Measurements from ENCODE around the gene BTBD16. TPM values are rescaled to one million over a fixed set of nuclear protein-coding genes. Genes with fewer than 3 reads are reported as not detected.

Gene BTBD16
- total RNA-seq, 1 experiment from 2014 or later: not detected

DNA sequence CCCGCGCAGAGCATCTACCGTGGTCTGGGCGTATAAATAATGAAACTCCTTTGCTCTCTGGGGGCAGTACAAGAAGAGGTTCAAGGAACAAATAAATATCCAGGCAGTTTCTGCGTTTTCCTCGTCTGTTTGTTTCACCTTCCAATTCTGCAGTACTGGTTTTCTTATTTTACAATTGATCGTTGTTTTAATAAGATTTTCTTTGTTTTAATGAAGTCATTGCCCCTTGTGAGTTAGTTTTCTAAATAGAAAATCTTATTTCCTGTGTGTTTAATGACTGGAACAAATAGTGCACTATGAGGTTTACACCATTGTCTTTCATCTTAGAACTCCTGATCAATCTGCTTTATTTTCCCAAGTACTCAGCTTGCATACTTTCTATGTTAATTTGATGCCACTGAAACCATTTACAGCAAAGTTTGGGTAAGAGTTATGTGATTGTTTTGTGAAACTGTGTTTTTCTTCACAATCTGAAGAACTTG is 104.6 kb downstream of the BTBD16 start (continued):
- TF ChIP-seq, protein P1, sequence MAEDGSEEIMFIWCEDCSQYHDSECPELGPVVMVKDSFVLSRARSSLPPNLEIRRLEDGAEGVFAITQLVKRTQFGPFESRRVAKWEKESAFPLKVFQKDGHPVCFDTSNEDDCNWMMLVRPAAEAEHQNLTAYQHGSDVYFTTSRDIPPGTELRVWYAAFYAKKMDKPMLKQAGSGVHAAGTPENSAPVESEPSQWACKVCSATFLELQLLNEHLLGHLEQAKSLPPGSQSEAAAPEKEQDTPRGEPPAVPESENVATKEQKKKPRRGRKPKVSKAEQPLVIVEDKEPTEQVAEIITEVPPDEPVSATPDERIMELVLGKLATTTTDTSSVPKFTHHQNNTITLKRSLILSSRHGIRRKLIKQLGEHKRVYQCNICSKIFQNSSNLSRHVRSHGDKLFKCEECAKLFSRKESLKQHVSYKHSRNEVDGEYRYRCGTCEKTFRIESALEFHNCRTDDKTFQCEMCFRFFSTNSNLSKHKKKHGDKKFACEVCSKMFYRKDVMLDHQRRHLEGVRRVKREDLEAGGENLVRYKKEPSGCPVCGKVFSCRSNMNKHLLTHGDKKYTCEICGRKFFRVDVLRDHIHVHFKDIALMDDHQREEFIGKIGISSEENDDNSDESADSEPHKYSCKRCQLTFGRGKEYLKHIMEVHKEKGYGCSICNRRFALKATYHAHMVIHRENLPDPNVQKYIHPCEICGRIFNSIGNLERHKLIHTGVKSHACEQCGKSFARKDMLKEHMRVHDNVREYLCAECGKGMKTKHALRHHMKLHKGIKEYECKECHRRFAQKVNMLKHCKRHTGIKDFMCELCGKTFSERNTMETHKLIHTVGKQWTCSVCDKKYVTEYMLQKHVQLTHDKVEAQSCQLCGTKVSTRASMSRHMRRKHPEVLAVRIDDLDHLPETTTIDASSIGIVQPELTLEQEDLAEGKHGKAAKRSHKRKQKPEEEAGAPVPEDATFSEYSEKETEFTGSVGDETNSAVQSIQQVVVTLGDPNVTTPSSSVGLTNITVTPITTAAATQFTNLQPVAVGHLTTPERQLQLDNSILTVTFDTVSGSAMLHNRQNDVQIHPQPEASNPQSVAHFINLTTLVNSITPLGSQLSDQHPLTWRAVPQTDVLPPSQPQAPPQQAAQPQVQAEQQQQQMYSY (CRISPR knock-in tag; IDR thresholded peaks at IDR 0.05): no peak
- TF ChIP-seq, protein P2, sequence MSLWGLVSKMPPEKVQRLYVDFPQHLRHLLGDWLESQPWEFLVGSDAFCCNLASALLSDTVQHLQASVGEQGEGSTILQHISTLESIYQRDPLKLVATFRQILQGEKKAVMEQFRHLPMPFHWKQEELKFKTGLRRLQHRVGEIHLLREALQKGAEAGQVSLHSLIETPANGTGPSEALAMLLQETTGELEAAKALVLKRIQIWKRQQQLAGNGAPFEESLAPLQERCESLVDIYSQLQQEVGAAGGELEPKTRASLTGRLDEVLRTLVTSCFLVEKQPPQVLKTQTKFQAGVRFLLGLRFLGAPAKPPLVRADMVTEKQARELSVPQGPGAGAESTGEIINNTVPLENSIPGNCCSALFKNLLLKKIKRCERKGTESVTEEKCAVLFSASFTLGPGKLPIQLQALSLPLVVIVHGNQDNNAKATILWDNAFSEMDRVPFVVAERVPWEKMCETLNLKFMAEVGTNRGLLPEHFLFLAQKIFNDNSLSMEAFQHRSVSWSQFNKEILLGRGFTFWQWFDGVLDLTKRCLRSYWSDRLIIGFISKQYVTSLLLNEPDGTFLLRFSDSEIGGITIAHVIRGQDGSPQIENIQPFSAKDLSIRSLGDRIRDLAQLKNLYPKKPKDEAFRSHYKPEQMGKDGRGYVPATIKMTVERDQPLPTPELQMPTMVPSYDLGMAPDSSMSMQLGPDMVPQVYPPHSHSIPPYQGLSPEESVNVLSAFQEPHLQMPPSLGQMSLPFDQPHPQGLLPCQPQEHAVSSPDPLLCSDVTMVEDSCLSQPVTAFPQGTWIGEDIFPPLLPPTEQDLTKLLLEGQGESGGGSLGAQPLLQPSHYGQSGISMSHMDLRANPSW (CRISPR knock-in tag; conservative IDR thresholded peaks at IDR 0.05; ENCODE audit: low read depth): no peak

DNA sequence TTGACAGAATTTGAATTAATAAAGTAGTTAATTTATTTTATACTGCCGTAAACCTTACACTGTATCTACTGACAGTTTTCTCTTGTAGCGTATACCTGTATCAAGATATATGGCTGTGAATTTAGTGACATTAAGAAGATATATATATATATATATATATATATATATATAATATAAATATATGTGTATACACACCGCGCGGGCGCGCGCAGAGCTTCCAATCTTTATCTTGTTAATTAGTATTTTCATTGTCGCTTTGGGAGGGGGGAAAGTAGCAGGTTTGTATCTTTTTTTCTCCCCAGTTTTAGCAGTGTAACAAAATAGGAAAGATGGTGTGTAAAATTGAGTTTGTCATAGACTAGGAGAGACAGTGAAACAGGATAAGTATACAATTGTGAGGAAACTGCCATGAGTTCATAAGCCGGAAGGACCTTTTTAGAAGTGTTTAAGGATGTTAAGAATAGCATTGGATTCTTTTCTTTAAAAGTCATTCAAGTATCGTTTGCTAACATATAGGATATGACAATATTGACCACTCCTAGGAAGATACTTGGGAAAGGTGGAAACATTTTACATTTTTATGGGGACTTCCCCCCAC is 105.4 kb downstream of the BTBD16 start:
- Mint-ChIP-seq H3K4me1 (peaks cover 21% of the 10 kb centered on the region), H3K36me3 (peaks cover 11% of the 10 kb centered on the region), H3K4me3 (peak overlapping the region; percentile 52), H3K27me3 (ENCODE audit: low read depth) (peaks cover 20% of the 10 kb centered on the region), H3K9me3 (no peaks in the 10 kb centered on the region), H3K27ac (peak overlapping the region; percentile 23; the same call in 1 of the 2 replicates)
- DNase-seq (ENCODE audit: low spot score): no peak
- POLR2A ChIA-PET: no interaction called here
- TF ChIP-seq, protein P3, sequence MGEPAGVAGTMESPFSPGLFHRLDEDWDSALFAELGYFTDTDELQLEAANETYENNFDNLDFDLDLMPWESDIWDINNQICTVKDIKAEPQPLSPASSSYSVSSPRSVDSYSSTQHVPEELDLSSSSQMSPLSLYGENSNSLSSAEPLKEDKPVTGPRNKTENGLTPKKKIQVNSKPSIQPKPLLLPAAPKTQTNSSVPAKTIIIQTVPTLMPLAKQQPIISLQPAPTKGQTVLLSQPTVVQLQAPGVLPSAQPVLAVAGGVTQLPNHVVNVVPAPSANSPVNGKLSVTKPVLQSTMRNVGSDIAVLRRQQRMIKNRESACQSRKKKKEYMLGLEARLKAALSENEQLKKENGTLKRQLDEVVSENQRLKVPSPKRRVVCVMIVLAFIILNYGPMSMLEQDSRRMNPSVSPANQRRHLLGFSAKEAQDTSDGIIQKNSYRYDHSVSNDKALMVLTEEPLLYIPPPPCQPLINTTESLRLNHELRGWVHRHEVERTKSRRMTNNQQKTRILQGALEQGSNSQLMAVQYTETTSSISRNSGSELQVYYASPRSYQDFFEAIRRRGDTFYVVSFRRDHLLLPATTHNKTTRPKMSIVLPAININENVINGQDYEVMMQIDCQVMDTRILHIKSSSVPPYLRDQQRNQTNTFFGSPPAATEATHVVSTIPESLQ (CRISPR knock-in tag; IDR thresholded peaks at IDR 0.05): no peak
- TF ChIP-seq OVOL2 (CRISPR knock-in tag; IDR thresholded peaks at IDR 0.05; ENCODE audit: borderline replicate concordance) (no peak), EMX1 (CRISPR knock-in tag; IDR thresholded peaks at IDR 0.05) (no peak)
- TF ChIP-seq, protein P4, sequence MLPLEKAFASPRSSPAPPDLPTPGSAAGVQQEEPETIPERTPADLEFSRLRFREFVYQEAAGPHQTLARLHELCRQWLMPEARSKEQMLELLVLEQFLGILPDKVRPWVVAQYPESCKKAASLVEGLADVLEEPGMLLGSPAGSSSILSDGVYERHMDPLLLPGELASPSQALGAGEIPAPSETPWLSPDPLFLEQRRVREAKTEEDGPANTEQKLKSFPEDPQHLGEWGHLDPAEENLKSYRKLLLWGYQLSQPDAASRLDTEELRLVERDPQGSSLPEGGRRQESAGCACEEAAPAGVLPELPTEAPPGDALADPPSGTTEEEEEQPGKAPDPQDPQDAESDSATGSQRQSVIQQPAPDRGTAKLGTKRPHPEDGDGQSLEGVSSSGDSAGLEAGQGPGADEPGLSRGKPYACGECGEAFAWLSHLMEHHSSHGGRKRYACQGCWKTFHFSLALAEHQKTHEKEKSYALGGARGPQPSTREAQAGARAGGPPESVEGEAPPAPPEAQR (CRISPR knock-in tag; IDR thresholded peaks at IDR 0.05): no peak
- CTCF ChIA-PET: no interaction called here
- ATAC-seq: no peak

DNA sequence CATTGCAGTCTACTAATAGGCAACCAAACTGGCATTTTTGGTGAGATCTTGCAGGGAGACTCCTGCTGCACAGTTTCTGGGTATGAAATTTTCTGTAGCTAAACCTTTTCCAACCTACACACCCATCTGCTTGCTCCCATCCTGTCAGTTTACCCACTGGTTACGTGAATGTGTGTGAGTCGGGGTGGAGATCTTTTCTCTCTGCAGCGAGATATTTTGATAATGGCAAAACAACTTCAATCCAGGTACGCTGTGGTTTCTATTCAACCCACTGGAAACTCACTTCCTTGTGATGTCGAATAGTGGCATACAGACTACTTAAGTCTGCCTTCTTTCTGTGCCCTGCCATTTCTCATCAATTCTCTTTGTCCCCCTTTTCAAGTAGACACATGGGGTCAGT is 107.9 kb downstream of the BTBD16 start:
- ChIA-PET POLR2A (no interaction called here), CTCF (interaction anchor here (1.3 kb wide), 1 partner anchor 99 kb away, joined by 6 read pairs; no protein-coding TSS in a partner anchor)
- Mint-ChIP-seq H3K27ac (no peak overlapping the region), H3K9me3 (peaks cover 4% of the 10 kb centered on the region), H3K4me3 (no peak overlapping the region), H3K36me3 (peaks cover 14% of the 10 kb centered on the region), H3K27me3 (ENCODE audit: low read depth) (peaks cover 2% of the 10 kb centered on the region), H3K4me1 (peaks cover 13% of the 10 kb centered on the region)
- ATAC-seq: no peak
- no peak for DNase-seq (ENCODE audit: low spot score)
- TF ChIP-seq SMAD4 (CRISPR knock-in tag; IDR thresholded peaks at IDR 0.05) (no peak), SMAD3 (CRISPR knock-in tag; IDR thresholded peaks at IDR 0.05; ENCODE audit: borderline replicate concordance) (no peak), RELA (CRISPR knock-in tag; IDR thresholded peaks at IDR 0.05; ENCODE audit: borderline replicate concordance) (no peak), TCF7 (CRISPR knock-in tag; IDR thresholded peaks at IDR 0.05; ENCODE audit: low read depth) (no peak), CREM (CRISPR knock-in tag; IDR thresholded peaks at IDR 0.05) (no peak), KAT7 (CRISPR knock-in tag; IDR thresholded peaks at IDR 0.05; ENCODE audit: borderline replicate concordance) (no peak), ESRRA (CRISPR knock-in tag; IDR thresholded peaks at IDR 0.05; ENCODE audit: borderline replicate concordance) (no peak), ELF4 (CRISPR knock-in tag; IDR thresholded peaks at IDR 0.05; ENCODE audit: low read depth) (no peak)
- TF ChIP-seq, protein P5, sequence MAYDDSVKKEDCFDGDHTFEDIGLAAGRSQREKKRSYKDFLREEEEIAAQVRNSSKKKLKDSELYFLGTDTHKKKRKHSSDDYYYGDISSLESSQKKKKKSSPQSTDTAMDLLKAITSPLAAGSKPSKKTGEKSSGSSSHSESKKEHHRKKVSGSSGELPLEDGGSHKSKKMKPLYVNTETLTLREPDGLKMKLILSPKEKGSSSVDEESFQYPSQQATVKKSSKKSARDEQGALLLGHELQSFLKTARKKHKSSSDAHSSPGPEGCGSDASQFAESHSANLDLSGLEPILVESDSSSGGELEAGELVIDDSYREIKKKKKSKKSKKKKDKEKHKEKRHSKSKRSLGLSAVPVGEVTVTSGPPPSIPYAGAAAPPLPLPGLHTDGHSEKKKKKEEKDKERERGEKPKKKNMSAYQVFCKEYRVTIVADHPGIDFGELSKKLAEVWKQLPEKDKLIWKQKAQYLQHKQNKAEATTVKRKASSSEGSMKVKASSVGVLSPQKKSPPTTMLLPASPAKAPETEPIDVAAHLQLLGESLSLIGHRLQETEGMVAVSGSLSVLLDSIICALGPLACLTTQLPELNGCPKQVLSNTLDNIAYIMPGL (CRISPR knock-in tag; IDR thresholded peaks at IDR 0.05): no peak
- TF ChIP-seq, protein P6, sequence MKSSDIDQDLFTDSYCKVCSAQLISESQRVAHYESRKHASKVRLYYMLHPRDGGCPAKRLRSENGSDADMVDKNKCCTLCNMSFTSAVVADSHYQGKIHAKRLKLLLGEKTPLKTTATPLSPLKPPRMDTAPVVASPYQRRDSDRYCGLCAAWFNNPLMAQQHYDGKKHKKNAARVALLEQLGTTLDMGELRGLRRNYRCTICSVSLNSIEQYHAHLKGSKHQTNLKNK (CRISPR knock-in tag; IDR thresholded peaks at IDR 0.05): no peak
- TF ChIP-seq, protein P7, sequence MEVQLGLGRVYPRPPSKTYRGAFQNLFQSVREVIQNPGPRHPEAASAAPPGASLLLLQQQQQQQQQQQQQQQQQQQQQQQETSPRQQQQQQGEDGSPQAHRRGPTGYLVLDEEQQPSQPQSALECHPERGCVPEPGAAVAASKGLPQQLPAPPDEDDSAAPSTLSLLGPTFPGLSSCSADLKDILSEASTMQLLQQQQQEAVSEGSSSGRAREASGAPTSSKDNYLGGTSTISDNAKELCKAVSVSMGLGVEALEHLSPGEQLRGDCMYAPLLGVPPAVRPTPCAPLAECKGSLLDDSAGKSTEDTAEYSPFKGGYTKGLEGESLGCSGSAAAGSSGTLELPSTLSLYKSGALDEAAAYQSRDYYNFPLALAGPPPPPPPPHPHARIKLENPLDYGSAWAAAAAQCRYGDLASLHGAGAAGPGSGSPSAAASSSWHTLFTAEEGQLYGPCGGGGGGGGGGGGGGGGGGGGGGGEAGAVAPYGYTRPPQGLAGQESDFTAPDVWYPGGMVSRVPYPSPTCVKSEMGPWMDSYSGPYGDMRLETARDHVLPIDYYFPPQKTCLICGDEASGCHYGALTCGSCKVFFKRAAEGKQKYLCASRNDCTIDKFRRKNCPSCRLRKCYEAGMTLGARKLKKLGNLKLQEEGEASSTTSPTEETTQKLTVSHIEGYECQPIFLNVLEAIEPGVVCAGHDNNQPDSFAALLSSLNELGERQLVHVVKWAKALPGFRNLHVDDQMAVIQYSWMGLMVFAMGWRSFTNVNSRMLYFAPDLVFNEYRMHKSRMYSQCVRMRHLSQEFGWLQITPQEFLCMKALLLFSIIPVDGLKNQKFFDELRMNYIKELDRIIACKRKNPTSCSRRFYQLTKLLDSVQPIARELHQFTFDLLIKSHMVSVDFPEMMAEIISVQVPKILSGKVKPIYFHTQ (CRISPR knock-in tag; IDR thresholded peaks at IDR 0.05): no peak
